C4-2B (cell line): ENCODE results near the gene ITPKB.

Source experiments
- CTCF ChIP-seq: fragments of 450-650 bp; conservative IDR thresholded peaks from 2 replicates; pipeline ENCODE4 v1.5.1; 2017; ENCODE audit warnings: mild to moderate bottlenecking
- ZFX ChIP-seq: fragments of 450-650 bp; IDR thresholded peaks from 2 replicates; pipeline ENCODE4 v1.6.1; 2017

- TF ChIP-seq CTCF (no peak), ZFX (no peak)
Observed at GRCh38 chr1:226704169-226704937, 34.7 kb downstream of the ITPKB start.
